H9 (cell line): ENCODE data around the gene NOCT. TPM values are rescaled to one million over a fixed set of nuclear protein-coding genes. Genes with fewer than 3 reads are reported as not detected.

Experiments used
- DNase-seq: peaks from one replicate; pipeline ENCODE4 v3.0.0-alpha.2; 2017
- H2AFZ ChIP-seq: one replicate; pipeline ENCODE4 v1.6.1; 2013; ENCODE audit warnings: mild to moderate bottlenecking, low read length, control low read depth, moderate library complexity
- H2AK5ac ChIP-seq: 2 replicates; pipeline ENCODE4 v1.6.1; 2013; ENCODE audit warnings: low read length, control low read depth, mixed read lengths; ENCODE audit not compliant: insufficient read length
- H2BK120ac ChIP-seq: one replicate; pipeline ENCODE4 v1.6.1; 2013; ENCODE audit warnings: low read depth, mild to moderate bottlenecking, low read length, control low read depth, inconsistent platforms; ENCODE audit not compliant: poor library complexity, severe bottlenecking
- H2BK12ac ChIP-seq: 2 replicates; pipeline ENCODE4 v1.6.1; 2013; ENCODE audit warnings: low read length, control low read depth, mixed read lengths, low read depth; ENCODE audit not compliant: insufficient read length
- H2BK15ac ChIP-seq: 2 replicates; pipeline ENCODE4 v1.6.1; 2013; ENCODE audit warnings: low read depth, low read length, control low read depth
- H2BK20ac ChIP-seq: one replicate; pipeline ENCODE4 v1.6.1; 2013; ENCODE audit warnings: low read depth, mild to moderate bottlenecking, low read length, control low read depth, inconsistent platforms; ENCODE audit not compliant: poor library complexity, severe bottlenecking
- H2BK5ac ChIP-seq: 2 replicates; pipeline ENCODE4 v1.6.1; 2013; ENCODE audit warnings: low read length, control low read depth, mixed read lengths; ENCODE audit not compliant: insufficient read length
- H3K14ac ChIP-seq: 2 replicates; pipeline ENCODE4 v1.6.1; 2013; ENCODE audit warnings: low read length, control low read depth; ENCODE audit not compliant: insufficient read depth
- H3K18ac ChIP-seq: 2 replicates; pipeline ENCODE4 v1.6.1; 2013; ENCODE audit warnings: low read depth, mild to moderate bottlenecking, mixed read lengths, low read length, control low read depth; ENCODE audit not compliant: insufficient read length
- H3K23ac ChIP-seq: 2 replicates; pipeline ENCODE4 v1.6.1; 2013; ENCODE audit warnings: low read length, control low read depth, mixed read lengths, low read depth; ENCODE audit not compliant: insufficient read length
- H3K23me2 ChIP-seq: 2 replicates; pipeline ENCODE4 v1.6.1; 2013; ENCODE audit warnings: low read depth, mild to moderate bottlenecking, mixed read lengths, low read length, control low read depth; ENCODE audit not compliant: insufficient read length, poor library complexity, severe bottlenecking
- H3K27ac ChIP-seq: 2 replicates; pipeline ENCODE4 v1.5.1; 2013; ENCODE audit warnings: low read length, control low read depth, mixed read lengths, low read depth; ENCODE audit not compliant: insufficient read length
- H3K27me3 ChIP-seq: 2 replicates; pipeline ENCODE4 v1.6.1; 2013; ENCODE audit warnings: low read length, control low read depth, inconsistent platforms; ENCODE audit not compliant: insufficient read depth
- H3K4ac ChIP-seq: 2 replicates; pipeline ENCODE4 v1.6.1; 2013; ENCODE audit warnings: low read depth, mild to moderate bottlenecking, control low read depth, inconsistent platforms, low read length, moderate library complexity
- H3K4me1 ChIP-seq: 2 replicates; pipeline ENCODE4 v1.6.1; 2013; ENCODE audit warnings: low read length, control low read depth, inconsistent platforms; ENCODE audit not compliant: insufficient read depth
- H3K4me2 ChIP-seq: 2 replicates; pipeline ENCODE4 v1.6.1; 2013; ENCODE audit warnings: low read length, control low read depth, mixed read lengths; ENCODE audit not compliant: insufficient read length, insufficient read depth
- H3K56ac ChIP-seq: 2 replicates; pipeline ENCODE4 v1.6.1; 2013; ENCODE audit warnings: low read depth, mild to moderate bottlenecking, mixed read lengths, low read length, control low read depth; ENCODE audit not compliant: insufficient read length
- H3K79me1 ChIP-seq: 2 replicates; pipeline ENCODE4 v1.6.1; 2013; ENCODE audit warnings: low read depth, mild to moderate bottlenecking, moderate library complexity, low read length, control low read depth, inconsistent platforms; ENCODE audit not compliant: insufficient read depth, poor library complexity, severe bottlenecking
- H3K79me2 ChIP-seq: 2 replicates; pipeline ENCODE4 v1.6.1; 2013; ENCODE audit warnings: low read length, control low read depth, inconsistent platforms; ENCODE audit not compliant: insufficient read depth
- H3K9ac ChIP-seq: 2 replicates; pipeline ENCODE4 v1.6.1; 2013; ENCODE audit warnings: low read length, control low read depth, mixed read lengths; ENCODE audit not compliant: insufficient read length; ENCODE audit errors: extremely low read depth
- H3K9me3 ChIP-seq: one replicate; pipeline ENCODE4 v1.6.1; 2013; ENCODE audit warnings: low read depth, low read length, inconsistent platforms; ENCODE audit not compliant: control insufficient read depth
- H3T11ph ChIP-seq: one replicate; pipeline ENCODE4 v1.6.1; 2013; ENCODE audit warnings: mild to moderate bottlenecking, low read length, control low read depth, inconsistent platforms
- H4K20me1 ChIP-seq: one replicate; pipeline ENCODE4 v1.6.1; 2013; ENCODE audit not compliant: control insufficient read depth, insufficient read length, insufficient read depth
- H4K5ac ChIP-seq: 2 replicates; pipeline ENCODE4 v1.6.1; 2013; ENCODE audit warnings: low read depth, mild to moderate bottlenecking, mixed read lengths, low read length, control low read depth; ENCODE audit not compliant: insufficient read length
- H4K8ac ChIP-seq: replicated peaks from 2 replicates; pipeline ENCODE4 v1.6.1; 2013; ENCODE audit warnings: low read length, control low read depth, mixed read lengths, low read depth; ENCODE audit not compliant: insufficient read length
- H4K91ac ChIP-seq: 2 replicates; pipeline ENCODE4 v1.6.1; 2013; ENCODE audit warnings: low read depth, mild to moderate bottlenecking, moderate library complexity, mixed read lengths, low read length, control low read depth; ENCODE audit not compliant: insufficient read length
- H3K27ac Mint-ChIP-seq, 3 experiments: 2 replicates in 2 of 3; 3 replicates in 1 of 3; pipeline ENCODE4 v1.8.0; 2020 to 2021; ENCODE audit warnings: mixed read lengths in 3 of 3, mild to moderate bottlenecking in 1 of 3, moderate library complexity in 1 of 3
- H3K27me3 Mint-ChIP-seq: 2 replicates; pipeline ENCODE4 v1.8.0; 2021; ENCODE audit warnings: low read depth, mild to moderate bottlenecking, moderate library complexity, mixed read lengths
- H3K36me3 Mint-ChIP-seq, 3 experiments: 2 replicates in 2 of 3; 3 replicates in 1 of 3; pipeline ENCODE4 v1.8.0; 2020 to 2021; ENCODE audit warnings: low read depth in 3 of 3, mixed read lengths in 3 of 3; ENCODE audit not compliant: insufficient read depth in 1 of 3
- H3K4me1 Mint-ChIP-seq, 2 experiments: 2 replicates each; pipeline ENCODE4 v1.8.0; 2020; ENCODE audit warnings: mixed read lengths in 2 of 2
- H3K4me3 Mint-ChIP-seq, 2 experiments: 2 replicates in 1 of 2; 3 replicates in 1 of 2; pipeline ENCODE4 v1.8.0; 2020 to 2021; ENCODE audit warnings: mild to moderate bottlenecking in 2 of 2, mixed read lengths in 2 of 2, moderate library complexity in 1 of 2
- H3K9me3 Mint-ChIP-seq, 2 experiments: 2 replicates in 1 of 2; 3 replicates in 1 of 2; pipeline ENCODE4 v1.8.0; 2020; ENCODE audit warnings: mild to moderate bottlenecking in 2 of 2, mixed read lengths in 2 of 2, moderate library complexity in 1 of 2
- CTCF ChIP-seq: fragments of 200-600 bp; sonication (generic); conservative IDR thresholded peaks from 3 replicates; pipeline ENCODE4 v1.8.0; 2021; ENCODE audit warnings: antibody characterized with exemption, mild to moderate bottlenecking
- WGBS: extraction: QIAGEN DNeasy Blood & Tissue Kit; methylation state at CpG from one replicate; pipeline ENCODE4 v1.1.7; 2013; ENCODE audit warnings: missing lambda C conversion rate, low lambda C conversion rate, mixed read lengths; ENCODE audit not compliant: insufficient read length; ENCODE audit errors: extremely low coverage; 5-methylcytosine and 5-hydroxymethylcytosine counted together
- total RNA-seq: library from RNA; stranded (reverse); gene quantifications from 2 replicates; pipeline ENCODE4 v1.2.1, GENCODE V29; 2021

Gene NOCT
- total RNA-seq, 1 experiment from 2014 or later: 37.3 TPM

GRCh38 chr4:138992676-138993075 is 22.9 kb upstream of the NOCT start:
- no peak for DNase-seq
- H2AFZ ChIP-seq: no peak overlapping the region
- Mint-ChIP-seq H3K27ac (no peak overlapping the region), H3K36me3 (no peaks in the 10 kb centered on the region), H3K27me3 (no peaks in the 10 kb centered on the region; the same call in 1 of the 2 replicates), H3K4me1 (peaks cover 0 to 13% of the 10 kb centered on the region in 2 experiments; a peak in 1 of 4 replicates), H3K9me3 (peaks cover 4% of the 10 kb centered on the region in 2 experiments; a peak in 2 of 5 replicates), H3K4me3 (no peak overlapping the region)
- no peak overlapping the region for H4K8ac ChIP-seq
- no CpG with 5 or more reads among the region's 2 CpGs for WGBS
- no peak overlapping the region for H2BK15ac ChIP-seq
- no peaks in the 10 kb centered on the region for H3K23me2 ChIP-seq
- H4K5ac ChIP-seq: no peak overlapping the region
- H3K27ac ChIP-seq: no peak overlapping the region
- H3K23ac ChIP-seq: no peak overlapping the region
- H3K56ac ChIP-seq: no peak overlapping the region
- no peak overlapping the region for H2AK5ac ChIP-seq
- no peaks in the 10 kb centered on the region for H4K20me1 ChIP-seq
- no peaks in the 10 kb centered on the region; the same call in 1 of the 2 replicates for H3K4me1 ChIP-seq
- no peak overlapping the region for H2BK20ac ChIP-seq
- no peak overlapping the region for H3K18ac ChIP-seq
- H4K91ac ChIP-seq: no peak overlapping the region
- no peak overlapping the region for H3K9ac ChIP-seq
- H3K79me2 ChIP-seq: no peaks in the 10 kb centered on the region
- H3T11ph ChIP-seq: no peak overlapping the region
- no peak overlapping the region for H3K4me2 ChIP-seq
- H3K27me3 ChIP-seq: no peaks in the 10 kb centered on the region
- H3K4ac ChIP-seq: no peak overlapping the region
- no peak overlapping the region for H2BK12ac ChIP-seq
- no peaks in the 10 kb centered on the region for H3K79me1 ChIP-seq
- no peak overlapping the region for H2BK5ac ChIP-seq
- no peaks in the 10 kb centered on the region for H3K9me3 ChIP-seq
- no peak overlapping the region for H3K14ac ChIP-seq
- TF ChIP-seq CTCF: no peak
- H2BK120ac ChIP-seq: no peak overlapping the region
